Fibroblast of the conjunctiva (primary cell): Measurements from ENCODE around the gene RGS19.

Experiments used
- DNase-seq: peaks from one replicate; pipeline ENCODE4 v3.0.0-alpha.2; 2010; ENCODE audit warnings: low read depth

Gene RGS19

GRCh38 chr20:64048402-64049044 lies 30.8 kb downstream of the RGS19 start:
- DNase-seq, result no peak

GRCh38 chr20:64047968-64048401 lies 31.3 kb downstream of the RGS19 start:
- DNase-seq, result no peak

DNA sequence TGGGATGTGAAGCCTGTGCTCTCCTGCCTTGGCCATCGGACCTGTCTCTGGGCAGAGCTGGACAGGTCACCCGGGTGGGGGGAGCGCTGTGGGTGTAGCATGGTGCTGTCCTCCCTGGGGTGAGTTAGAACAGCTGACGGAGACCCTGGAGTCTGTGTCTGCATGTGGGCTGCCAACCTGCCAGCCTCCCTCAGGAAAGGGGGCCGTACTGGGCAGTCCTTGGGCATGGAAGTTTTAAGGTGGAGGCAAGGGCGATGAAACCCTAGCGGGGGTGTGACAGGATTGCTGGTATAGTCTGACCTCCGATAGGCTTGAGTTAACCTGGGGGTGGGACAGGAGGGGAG lies 32.3 kb downstream of the RGS19 start:
- no peak for DNase-seq

DNA sequence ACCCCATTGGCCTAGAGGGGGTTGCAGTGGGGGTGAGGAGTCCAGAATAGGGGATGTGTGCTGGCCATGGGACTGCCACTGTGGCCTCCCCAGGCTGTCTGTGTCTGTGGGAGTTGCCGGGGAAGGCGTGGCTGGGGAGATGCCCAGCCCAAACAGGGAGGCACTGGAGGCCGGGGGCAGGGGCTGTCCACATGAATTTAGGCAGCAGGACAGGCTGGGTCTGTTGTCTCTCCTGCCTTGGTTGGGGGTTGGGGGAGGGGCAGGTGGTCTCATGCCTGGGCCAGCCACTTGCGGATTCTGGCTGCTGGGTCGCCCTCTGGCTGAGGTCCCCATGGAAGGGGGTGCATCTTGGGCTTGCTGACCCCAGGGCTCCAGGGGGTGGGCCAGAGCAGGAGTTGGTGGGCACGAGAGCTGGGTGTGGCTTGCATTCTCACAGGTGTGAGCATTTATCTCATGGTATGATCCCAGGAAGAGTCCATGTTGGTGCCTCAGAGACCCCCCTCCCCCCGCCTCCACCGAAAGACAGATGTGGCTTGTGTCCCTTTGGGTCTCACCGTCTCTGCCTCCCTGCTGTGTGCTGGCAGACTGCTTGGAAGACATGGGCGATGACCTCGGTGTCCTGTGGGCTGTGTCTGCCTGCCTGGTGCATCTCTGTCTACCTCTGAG lies 33.8 kb downstream of the RGS19 start:
- no peak for DNase-seq

DNA sequence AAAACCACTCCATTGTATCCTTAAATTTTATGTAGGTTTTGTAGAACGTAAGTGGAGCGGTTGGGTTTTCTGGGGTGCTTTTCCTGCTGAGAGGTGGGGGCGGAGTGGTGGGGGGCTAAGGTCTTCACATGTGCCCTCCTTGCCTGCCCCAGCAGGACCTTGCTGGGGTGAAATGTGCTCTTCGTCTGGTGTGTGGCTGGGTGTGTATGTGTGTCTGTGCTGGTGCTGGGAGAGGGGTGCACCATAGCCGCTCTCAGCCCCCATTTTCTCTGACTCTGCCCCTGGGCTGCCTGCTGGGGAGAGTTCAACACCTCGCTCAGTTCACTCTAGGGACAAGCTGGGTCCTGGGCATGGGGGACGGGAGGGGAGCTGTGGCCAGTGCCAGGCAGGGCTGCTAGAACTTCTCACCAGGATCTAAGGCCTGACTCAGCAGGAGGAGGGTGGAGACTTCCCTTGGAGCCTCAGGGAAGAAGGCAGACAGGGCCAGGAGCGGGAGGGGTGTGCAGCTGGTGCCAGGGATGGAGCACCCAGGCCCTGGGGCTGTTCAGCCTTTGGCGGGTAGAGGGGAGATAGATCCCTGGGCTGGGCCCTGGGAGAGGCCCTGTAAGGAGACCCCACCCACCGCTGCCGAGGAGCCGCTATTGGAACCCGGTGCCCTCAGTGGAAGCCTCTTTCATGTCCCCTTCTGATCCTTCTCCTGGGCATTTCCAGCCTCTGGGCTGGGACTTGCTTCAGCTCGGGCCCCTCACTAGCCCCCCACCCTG lies 34.7 kb downstream of the RGS19 start:
- DNase-seq, result no peak

DNA sequence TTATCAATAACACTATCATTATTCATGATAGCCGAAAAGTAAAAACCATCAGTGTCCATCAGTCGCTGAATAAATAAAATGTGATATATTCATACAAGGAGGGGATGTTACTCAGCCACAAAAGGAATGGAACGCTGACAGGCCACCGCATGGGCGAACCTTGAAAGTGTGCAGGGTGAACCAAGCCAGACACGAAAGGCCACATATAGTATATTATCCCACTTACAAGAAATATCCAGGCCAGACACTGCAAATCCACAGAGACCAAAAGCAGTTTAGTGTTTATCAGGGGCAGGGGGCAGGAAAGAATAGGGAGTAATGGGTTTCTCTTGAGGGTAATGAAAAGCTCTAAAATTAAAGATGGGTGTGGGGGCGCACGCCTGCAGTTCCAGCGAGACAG lies 35.5 kb downstream of the RGS19 start:
- no peak for DNase-seq

DNA sequence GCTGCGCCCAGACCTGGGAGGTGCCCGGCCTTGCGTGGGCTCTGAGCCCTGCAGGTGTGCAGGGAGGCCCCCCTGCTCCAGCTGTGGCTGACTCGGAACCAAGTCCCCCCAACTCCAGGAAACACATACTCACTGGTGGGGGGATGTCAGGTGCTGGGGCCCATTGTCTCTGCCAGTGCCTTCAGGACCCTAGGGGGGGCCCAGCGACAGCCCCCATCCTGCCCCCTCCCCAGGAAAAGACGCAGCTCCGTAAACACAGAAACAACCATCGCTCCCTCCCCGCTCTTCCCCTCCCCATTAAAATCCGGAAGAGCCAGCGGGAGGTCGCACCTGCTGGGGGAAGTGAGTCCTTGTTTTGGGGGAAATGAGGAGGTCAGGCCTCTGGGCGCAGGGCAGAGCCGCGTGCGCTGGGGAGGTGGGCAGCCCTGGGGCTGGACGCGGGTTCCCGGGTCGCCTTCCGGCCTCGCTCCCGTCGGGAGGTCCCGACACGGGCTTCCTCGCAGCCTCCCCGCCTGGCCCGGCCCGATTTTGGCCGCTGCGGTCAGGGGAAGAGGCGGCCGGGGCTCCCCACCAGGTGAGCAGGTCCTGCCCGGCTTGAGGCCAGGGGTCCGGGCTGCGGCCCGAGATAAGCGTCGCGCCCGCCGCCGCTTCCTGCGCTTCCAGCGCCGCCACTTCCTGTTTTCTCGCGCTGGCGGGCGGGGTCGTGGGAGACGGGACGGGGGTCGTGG lies 37.1 kb downstream of the RGS19 start:
- no peak for DNase-seq

GRCh38 chr20:64041781-64042053 lies 37.6 kb downstream of the RGS19 start:
- DNase-seq, result no peak

- DNase-seq, result no peak
These were observed 38.1 kb downstream of the RGS19 start for GRCh38 chr20:64041040-64041780.

- no peak for DNase-seq
These were observed 38.9 kb downstream of the RGS19 start for GRCh38 chr20:64040231-64041039.

GRCh38 chr20:64039293-64040160 lies 39.8 kb downstream of the RGS19 start:
- no peak for DNase-seq

- no peak for DNase-seq
These were observed 40.6 kb downstream of the RGS19 start for GRCh38 chr20:64038565-64039292.

- no peak for DNase-seq
These were observed 41.1 kb downstream of the RGS19 start for GRCh38 chr20:64038224-64038564.

- no peak for DNase-seq
These were observed 41.7 kb downstream of the RGS19 start for GRCh38 chr20:64037498-64038213.

DNA sequence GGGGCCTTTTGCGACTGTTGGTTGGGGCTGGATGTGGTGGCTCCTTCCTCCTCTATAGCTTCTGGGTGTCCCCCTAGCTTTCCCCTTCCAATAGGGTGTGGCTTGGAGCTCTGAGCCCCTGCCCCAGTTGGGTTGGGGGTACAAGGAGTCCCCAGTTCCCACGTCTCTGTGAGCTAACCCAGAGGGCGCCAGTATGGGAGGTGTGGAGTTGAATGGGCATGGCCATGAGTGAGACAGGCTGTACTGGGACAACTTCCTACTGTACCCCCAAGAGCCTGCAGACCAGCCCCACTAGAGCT lies 42.2 kb downstream of the RGS19 start:
- DNase-seq, result no peak

GRCh38 chr20:64036346-64037198 lies 42.7 kb downstream of the RGS19 start:
- DNase-seq, result no peak

- DNase-seq, result no peak
These were observed 43.4 kb downstream of the RGS19 start, which contains the start of gene C20orf204 for GRCh38 chr20:64035933-64036345. Gene C20orf204, plus strand, starts transcription at chr20:64036182. Its CDS starts 142 bp downstream, at chr20:64036324.
